ENCODE data around the gene ADAMTS3.

- TF ChIP-seq CTCF (IDR thresholded peaks at IDR 0.05), result no peak
- no peak for TF ChIP-seq POLR2A (IDR thresholded peaks at IDR 0.05)
These were observed 248.6 kb downstream of the ADAMTS3 start for GRCh38 chr4:72320223-72320948.
